ENCODE results near the gene MAST4. TPM values are rescaled to one million over a fixed set of nuclear protein-coding genes. Genes with fewer than 3 reads are reported as not detected.

The MAST4 gene
- total and polyA plus RNA-seq, 2 donors (not counting 1 experiment from before 2014, with no cell fraction given): 7.0 to 15.2 TPM

- Histone ChIP-seq H3K4me2 (ENCODE audit: extremely low read depth, insufficient read depth, low read length) (no peak overlapping the region), H2AFZ (ENCODE audit: low read length) (no peak overlapping the region), H3K9me3 (ENCODE audit: control insufficient read depth, insufficient read depth, low read depth, low read length) (no peaks in the 10 kb centered on the region), H4K20me1 (ENCODE audit: control insufficient read depth, extremely low read depth, insufficient read depth, low read length) (no peaks in the 10 kb centered on the region), H3K79me2 (ENCODE audit: control insufficient read depth, insufficient read depth, low read length) (no peaks in the 10 kb centered on the region), H3K27ac (ENCODE audit: insufficient read depth, low read length) (no peak overlapping the region), H3K36me3 (ENCODE audit: control insufficient read depth, insufficient read depth, low read length) (no peaks in the 10 kb centered on the region), H3K4me3 (replicated peaks in 1 of 4; ENCODE audit: control extremely low read depth in 1 of 4, insufficient read depth in 1 of 4, low read depth in 3 of 4, low read length in 4 of 4) (no peak overlapping the region), H3K9ac (ENCODE audit: insufficient read depth, low read length) (no peak overlapping the region), H3K4me1 (ENCODE audit: control insufficient read depth, extremely low read depth, insufficient read depth, low read length) (peaks cover 11% of the 10 kb centered on the region), H3K27me3 (ENCODE audit: control insufficient read depth, insufficient read depth, low read length) (no peaks in the 10 kb centered on the region)
- TF ChIP-seq CTCF (conservative IDR thresholded peaks at IDR 0.05 in 1 of 2, IDR thresholded peaks at IDR 0.05 in 1 of 2; ENCODE audit: low read depth in 1 of 2, low read length in 2 of 2) (no peak), EZH2 (IDR thresholded peaks at IDR 0.05; ENCODE audit: low read length, missing control alignments) (no peak)
- DNase-seq (ENCODE audit: low read depth in 2 of 2): peak; percentile 38 to 66
Measured at GRCh38 chr5:67089200-67089725, 493.1 kb downstream of the MAST4 start.

GRCh38 chr5:67090040-67090439 is 493.8 kb downstream of the MAST4 start:
- Histone ChIP-seq H3K27me3 (ENCODE audit: control insufficient read depth, insufficient read depth, low read length) (no peaks in the 10 kb centered on the region), H2AFZ (ENCODE audit: low read length) (no peak overlapping the region), H3K36me3 (ENCODE audit: control insufficient read depth, insufficient read depth, low read length) (no peaks in the 10 kb centered on the region), H3K9me3 (ENCODE audit: control insufficient read depth, insufficient read depth, low read depth, low read length) (no peaks in the 10 kb centered on the region), H3K9ac (ENCODE audit: insufficient read depth, low read length) (no peak overlapping the region), H3K4me2 (ENCODE audit: extremely low read depth, insufficient read depth, low read length) (no peak overlapping the region), H3K27ac (ENCODE audit: insufficient read depth, low read length) (no peak overlapping the region), H3K4me3 (replicated peaks in 1 of 4; ENCODE audit: control extremely low read depth in 1 of 4, insufficient read depth in 1 of 4, low read depth in 3 of 4, low read length in 4 of 4) (no peak overlapping the region), H3K79me2 (ENCODE audit: control insufficient read depth, insufficient read depth, low read length) (no peaks in the 10 kb centered on the region), H3K4me1 (ENCODE audit: control insufficient read depth, extremely low read depth, insufficient read depth, low read length) (peaks cover 18% of the 10 kb centered on the region), H4K20me1 (ENCODE audit: control insufficient read depth, extremely low read depth, insufficient read depth, low read length) (no peaks in the 10 kb centered on the region)
- no peak for DNase-seq (ENCODE audit: low read depth in 2 of 2)
- no peak for TF ChIP-seq EZH2 (IDR thresholded peaks at IDR 0.05; ENCODE audit: low read length, missing control alignments)
- TF ChIP-seq CTCF (conservative IDR thresholded peaks at IDR 0.05 in 1 of 2, IDR thresholded peaks at IDR 0.05 in 1 of 2; ENCODE audit: low read depth in 1 of 2, low read length in 2 of 2): no peak

GRCh38 chr5:67090593-67090992 is 494.4 kb downstream of the MAST4 start:
- Histone ChIP-seq H2AFZ (ENCODE audit: low read length) (no peak overlapping the region), H3K79me2 (ENCODE audit: control insufficient read depth, insufficient read depth, low read length) (no peaks in the 10 kb centered on the region)
- DNase-seq (ENCODE audit: low read depth in 2 of 2): no peak

More at GRCh38 chr5:67090593-67090992, 494.4 kb downstream of the MAST4 start:
- H3K4me2 ChIP-seq (ENCODE audit: extremely low read depth, insufficient read depth, low read length): no peak overlapping the region
- no peaks in the 10 kb centered on the region for H3K36me3 ChIP-seq (ENCODE audit: control insufficient read depth, insufficient read depth, low read length)
- no peak overlapping the region for H3K27ac ChIP-seq (ENCODE audit: insufficient read depth, low read length)
- H3K4me3 ChIP-seq (replicated peaks in 1 of 4; ENCODE audit: control extremely low read depth in 1 of 4, insufficient read depth in 1 of 4, low read depth in 3 of 4, low read length in 4 of 4): no peak overlapping the region
- TF ChIP-seq EZH2 (IDR thresholded peaks at IDR 0.05; ENCODE audit: low read length, missing control alignments) (no peak), CTCF (conservative IDR thresholded peaks at IDR 0.05 in 1 of 2, IDR thresholded peaks at IDR 0.05 in 1 of 2; ENCODE audit: low read depth in 1 of 2, low read length in 2 of 2) (no peak)
- H3K9me3 ChIP-seq (ENCODE audit: control insufficient read depth, insufficient read depth, low read depth, low read length): no peaks in the 10 kb centered on the region
- H4K20me1 ChIP-seq (ENCODE audit: control insufficient read depth, extremely low read depth, insufficient read depth, low read length): no peaks in the 10 kb centered on the region
- H3K9ac ChIP-seq (ENCODE audit: insufficient read depth, low read length): no peak overlapping the region
- H3K27me3 ChIP-seq (ENCODE audit: control insufficient read depth, insufficient read depth, low read length): no peaks in the 10 kb centered on the region
- H3K4me1 ChIP-seq (ENCODE audit: control insufficient read depth, extremely low read depth, insufficient read depth, low read length): peaks cover 23% of the 10 kb centered on the region

Data from fibroblast of lung (primary cell).